GM18526 (cell line): Measurements from ENCODE around the gene ZNF621.

ENCODE experiments used
- POLR2A ChIP-seq: IDR thresholded peaks from 3 replicates; pipeline ENCODE4 v1.6.1; 2011; ENCODE audit not compliant: insufficient read length; ENCODE audit errors: extremely low read depth

Gene ZNF621

DNA sequence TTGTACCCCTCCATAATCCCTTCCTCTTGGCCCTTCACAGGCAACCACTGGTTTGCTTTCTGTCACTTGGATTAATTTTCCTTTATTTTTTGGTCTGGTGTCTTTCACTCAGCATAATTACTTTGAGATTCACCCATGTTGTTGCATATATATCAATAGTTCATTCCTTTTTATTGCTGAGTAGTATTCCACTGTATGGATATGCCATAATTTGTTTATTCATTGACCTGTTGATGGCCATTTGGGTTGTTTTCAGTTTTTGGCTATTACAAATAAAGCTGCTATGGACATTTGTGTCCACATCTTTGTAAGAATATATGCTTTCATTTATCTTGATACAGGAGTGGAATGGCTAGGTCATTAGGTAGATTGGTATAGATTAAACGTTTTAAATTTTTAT, 5.9 kb upstream of the ZNF621 start:
- TF ChIP-seq POLR2A = no peak

DNA sequence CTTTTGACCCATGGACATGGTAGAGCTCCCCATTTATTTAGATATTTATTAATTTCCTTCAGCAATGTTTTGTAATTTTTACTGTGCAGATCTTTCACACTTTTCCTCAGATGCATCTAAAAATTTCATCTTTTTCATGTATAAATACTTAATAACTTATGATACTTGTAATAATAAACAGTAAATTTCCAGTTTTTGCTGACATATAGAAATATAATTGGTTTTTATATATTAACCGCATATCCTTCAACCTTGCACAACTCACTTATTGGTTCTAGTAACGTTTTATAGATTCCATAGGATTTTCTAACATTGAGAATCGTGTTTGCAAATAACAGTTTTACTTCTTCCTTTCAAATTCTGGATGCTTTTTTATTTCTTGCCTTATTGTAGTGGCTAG, 3.5 kb upstream of the ZNF621 start:
- no peak for TF ChIP-seq POLR2A

DNA sequence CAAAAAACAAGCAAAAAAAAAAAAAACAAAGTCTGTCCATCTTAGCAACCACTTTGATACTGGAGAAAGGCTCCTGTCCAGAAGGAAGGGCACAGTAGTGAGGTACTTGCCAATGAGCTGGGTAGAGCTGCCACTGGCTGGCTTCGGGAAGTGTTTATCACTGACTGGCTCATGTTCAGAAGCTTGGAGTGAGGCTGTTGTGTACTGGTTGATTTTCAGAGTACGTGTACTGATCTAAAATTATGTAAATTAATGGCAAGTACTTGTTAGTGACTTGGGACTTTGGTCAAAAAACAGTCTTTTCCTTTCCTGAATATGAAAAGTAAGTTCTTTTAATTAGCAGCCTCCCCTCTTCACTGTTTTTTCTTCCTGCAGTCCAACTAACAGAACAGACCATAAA, 979 bp upstream of the ZNF621 start:
- no peak for TF ChIP-seq POLR2A

DNA sequence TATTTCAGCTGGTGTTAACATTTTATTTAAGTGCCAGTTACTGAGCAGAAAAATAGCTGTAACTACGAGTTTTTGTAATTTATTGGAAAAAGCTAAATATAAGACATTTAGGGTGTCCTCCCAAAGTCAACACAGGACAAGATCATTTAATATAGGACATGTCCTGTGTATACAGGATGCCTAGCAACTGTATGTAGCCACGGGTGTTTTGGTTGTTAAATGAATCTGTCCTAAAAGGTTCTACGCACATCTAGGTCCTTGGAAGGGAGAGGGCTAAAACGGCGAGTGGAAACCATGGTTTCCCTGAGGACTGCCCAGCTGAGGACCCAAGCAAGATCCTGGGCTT, 565 bp upstream of the ZNF621 start:
- TF ChIP-seq POLR2A = no peak

DNA sequence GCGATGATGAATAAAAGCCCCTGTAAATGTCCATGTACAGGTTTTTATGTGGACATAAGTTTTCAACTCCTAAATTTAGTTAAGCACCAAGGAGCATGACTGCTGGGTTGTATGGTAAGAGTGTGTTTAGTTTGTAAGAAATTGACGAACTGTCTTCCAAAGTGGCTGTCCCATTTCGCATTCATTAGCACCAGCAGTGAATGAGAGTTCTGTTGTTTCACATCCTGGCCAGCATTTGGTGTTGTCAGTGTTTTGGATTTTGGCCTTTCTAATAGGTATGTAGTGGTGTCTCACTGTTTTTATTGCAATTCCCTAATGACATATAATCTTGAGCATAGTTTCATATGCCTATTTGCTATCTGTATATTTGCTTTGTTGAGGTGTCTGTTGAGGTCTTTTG, 3.7 kb downstream of the ZNF621 start:
- no peak for TF ChIP-seq POLR2A

DNA sequence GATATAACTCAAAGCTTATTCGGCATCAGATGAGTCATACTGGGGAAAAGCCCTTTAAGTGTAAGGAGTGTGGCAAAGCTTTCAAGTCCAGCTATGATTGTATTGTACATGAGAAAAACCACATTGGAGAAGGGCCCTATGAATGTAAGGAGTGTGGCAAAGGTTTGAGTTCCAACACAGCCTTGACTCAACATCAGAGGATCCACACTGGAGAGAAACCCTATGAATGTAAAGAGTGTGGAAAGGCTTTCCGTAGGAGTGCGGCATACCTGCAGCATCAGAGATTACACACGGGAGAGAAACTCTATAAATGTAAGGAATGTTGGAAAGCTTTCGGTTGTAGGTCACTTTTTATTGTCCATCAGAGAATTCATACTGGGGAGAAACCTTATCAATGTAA, 7.5 kb downstream of the ZNF621 start:
- no peak for TF ChIP-seq POLR2A

DNA sequence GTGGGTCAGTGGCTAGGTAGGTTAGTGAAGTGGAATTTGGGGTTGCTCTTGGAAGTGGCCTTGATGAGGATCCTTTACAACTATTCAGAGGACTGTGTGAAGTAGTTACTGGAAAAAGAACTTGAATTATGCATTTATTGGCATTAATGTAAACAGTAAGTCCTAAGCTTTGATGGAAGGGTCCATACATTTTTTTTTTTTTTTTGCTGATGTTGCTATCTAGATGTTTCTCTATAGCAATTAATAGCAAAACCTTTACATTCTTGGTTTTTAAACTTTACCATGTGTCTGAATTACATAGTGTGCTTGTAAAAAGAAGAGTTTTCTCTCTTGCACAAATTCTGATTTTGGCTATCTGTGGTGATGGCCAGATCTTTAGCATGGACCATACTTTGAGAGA, 9.5 kb downstream of the ZNF621 start:
- no peak for TF ChIP-seq POLR2A

DNA sequence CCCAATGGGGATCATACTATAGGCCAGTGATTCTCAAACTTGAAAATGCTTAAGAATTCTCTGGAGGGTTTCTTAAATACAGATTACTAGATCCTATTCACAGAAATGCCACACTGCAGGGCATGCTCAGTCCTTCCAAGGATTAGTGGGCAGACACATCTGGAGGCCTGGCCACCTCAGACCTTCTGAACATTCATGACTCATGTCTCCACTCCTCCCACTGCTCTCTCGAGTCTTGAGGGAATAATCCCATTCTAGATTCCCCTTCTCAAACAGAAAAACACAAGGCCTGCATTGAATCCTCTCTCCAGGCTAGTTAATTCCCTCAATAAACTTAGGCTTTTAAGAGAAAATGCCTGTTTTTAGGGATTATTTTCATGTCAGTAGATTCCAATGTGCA, 22.1 kb downstream of the ZNF621 start:
- no peak for TF ChIP-seq POLR2A

DNA sequence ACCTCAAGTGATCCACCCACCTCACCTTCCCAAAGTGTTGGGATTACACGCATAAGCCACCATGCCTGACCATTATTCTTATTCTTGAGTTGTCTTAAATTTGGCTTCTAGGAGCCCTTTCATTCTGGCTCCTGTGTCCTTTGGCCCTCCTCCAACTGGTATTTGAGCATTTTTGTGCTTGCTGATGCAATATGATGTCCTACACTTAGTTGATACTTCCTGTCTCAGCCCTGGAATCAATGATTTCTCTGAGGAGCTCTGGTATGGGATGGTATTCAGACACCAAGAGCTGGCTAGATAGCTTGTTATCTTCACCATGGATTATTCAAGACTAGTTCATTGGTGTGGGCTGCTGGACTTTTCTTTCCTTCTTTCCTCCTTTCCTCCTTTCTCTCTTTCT, 25.4 kb downstream of the ZNF621 start:
- TF ChIP-seq POLR2A = no peak

DNA sequence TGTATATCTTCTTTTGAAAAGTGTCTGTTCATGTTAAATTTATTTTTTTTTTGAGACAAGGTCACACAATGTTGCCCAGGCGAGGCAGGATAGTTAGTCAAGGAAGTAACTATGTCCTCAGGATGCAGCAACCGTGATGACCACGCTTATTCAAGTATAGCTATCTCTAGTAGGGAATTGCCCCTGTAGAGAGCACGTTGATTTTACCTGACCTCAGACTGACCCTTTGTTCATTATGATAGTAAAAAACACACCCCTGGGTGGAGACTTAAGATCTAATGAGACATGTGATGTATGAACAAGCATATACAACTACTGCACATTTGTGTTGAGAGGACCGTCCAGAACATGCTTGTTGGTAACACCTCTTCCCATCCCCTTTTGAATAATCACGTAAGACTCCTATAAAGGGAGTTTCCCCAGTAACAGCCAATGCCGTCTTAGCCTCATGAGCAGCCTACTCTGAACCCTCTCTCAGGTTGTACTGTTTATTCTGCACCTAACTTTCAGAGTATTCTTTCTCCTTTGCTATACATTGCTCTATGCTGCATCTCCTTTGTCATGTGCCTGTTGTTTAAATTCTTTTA, 32.9 kb downstream of the ZNF621 start:
- TF ChIP-seq POLR2A = no peak

DNA sequence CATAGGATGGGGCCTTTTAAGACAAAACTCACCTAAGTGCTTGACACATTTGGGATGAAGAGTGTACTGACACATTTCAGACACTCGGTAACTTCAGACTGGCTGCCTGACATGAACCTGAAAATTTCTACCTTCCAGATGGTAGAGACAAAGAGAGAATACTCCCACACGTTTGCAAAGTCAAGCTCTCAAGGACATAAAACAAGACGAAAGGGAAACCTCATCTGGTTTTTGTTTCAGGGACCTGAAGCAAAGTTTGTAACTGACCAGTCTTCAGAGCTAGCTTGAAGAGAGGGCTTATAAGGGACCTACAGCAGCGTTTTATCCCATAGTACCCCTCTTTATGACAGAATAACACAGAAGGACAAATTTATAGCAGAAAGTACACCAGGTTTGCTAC, 41.9 kb downstream of the ZNF621 start:
- TF ChIP-seq POLR2A = no peak

DNA sequence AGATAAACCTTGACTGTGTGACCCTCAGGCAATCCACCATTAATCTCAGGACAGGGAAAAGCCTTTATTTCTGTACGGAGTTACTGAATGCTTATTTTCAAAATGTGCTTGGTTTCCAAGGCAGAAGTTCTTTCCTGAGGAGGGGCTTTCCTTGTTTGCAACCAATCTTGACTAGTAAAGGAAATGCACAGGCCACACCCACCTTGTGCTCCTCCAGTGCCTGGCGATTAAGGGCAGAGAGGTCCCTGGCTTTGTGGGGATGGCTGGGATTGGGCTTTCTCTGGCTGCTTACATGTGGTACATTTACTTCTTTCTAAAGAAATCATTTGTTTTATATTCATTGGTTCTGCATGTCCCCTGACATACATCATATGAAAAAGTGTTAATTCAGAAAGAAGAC, 47.8 kb downstream of the ZNF621 start:
- TF ChIP-seq POLR2A = no peak

DNA sequence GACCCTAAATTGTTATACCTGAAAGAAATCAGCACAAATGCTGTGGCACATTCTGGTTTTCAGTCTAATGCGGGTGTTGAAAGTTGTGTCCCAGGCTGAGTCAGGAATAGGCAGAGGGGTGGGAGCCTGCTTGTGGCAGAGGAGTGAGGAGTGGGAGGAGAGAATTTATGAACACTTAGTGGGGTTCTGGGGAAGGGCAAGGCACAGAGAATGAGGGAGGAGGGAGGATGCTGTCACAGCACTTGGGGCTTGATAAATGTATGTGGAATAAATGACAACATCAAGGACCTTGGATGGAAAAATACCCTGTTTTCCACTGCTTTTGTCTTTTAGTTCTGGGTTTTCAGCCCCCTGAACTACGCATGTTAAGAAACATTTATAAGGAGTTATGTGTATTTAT, 49.3 kb downstream of the ZNF621 start:
- no peak for TF ChIP-seq POLR2A

DNA sequence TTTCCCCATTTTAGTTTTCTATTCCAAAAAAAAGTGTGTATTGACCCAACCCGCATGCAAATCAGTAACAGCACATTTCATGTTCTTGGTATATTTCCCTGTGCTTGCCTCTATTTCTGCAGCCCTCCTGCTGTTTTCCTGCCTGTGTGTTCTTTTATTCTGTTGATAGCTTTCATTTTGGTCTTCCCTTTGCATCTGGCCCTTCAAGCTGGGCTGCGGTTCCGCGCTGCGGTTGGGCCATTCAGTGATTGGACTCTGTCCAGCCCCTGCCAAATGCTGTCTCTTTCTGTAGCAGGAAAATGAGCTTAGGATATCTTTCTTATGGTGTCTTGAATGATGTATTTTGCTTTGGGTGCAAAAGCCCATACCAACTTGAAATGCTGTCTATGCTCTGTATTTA, 49.9 kb downstream of the ZNF621 start:
- TF ChIP-seq POLR2A = no peak

DNA sequence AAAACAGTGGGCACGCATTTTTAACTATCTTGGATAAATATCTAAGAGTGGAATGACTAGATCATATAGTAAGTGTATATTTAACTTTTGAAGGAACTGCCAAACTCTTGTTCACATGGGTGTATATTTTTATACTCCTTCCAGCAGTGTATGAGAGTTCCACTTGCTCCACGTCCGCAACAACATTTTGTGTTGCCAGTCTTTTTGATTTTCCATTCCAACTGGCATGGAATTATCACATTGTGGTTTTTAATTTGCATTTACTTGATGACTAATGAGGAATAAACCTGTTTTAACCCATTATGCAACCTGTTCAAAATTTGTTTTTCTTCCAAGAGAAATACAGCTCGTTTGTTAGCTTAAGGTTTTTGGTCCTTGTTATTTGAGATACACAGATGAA, 51.6 kb downstream of the ZNF621 start:
- no peak for TF ChIP-seq POLR2A

DNA sequence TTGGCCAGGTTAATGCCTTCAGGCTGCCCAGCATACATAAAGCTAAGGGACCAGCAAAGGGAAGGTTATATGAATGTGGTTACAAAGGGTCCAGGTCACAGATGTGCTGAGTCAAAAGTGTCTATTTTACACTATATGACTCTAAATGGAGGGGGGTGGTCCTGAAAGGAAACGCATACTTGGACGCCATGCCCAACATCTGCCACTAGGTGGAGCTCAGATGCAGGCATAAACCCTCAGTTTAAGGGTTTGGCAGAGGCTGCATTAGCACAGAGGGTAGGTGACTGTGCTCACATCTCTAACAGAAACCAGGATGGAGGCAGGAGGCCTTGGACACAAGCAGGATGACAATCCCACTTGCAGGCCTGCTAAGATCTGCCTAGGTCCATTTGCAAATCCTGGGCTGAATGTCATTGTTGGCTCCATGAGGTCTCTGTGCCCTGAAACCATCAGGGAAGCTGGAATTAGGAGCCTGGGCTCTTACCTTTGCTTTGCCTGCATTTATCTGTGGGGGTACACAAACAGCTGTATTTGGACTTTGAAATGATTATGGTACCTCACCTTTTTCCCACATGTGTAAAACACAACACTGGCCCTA, 55.8 kb downstream of the ZNF621 start:
- TF ChIP-seq POLR2A = no peak

DNA sequence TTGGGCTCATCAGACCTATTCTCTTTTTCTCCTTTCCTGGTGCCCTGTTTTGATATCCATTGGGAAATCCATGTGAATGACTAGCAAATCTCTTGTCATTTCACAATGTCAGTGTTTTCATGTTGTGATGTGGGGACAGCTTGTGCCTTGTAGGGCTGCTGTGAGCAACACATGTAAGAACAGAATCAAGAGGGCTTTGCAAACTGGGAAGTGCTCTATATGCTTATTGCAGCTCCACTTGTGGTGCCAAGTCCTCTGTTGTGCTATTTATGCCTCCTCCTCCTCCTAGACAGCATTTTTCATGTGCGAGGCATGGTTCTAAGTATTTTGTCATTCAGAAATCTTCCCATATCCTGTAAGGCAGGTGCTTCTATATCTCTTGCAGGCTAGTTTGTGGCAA, 56.4 kb downstream of the ZNF621 start:
- no peak for TF ChIP-seq POLR2A
